GM18858 (cell line): Measurements from ENCODE around the gene BHLHE41.

ENCODE experiments used
- ATAC-seq: cut with Tn5 transposase; IDR thresholded peaks from one replicate; pipeline ENCODE4 v1.9.1; 2021; ENCODE audit not compliant: unreplicated experiment

The BHLHE41 gene

DNA sequence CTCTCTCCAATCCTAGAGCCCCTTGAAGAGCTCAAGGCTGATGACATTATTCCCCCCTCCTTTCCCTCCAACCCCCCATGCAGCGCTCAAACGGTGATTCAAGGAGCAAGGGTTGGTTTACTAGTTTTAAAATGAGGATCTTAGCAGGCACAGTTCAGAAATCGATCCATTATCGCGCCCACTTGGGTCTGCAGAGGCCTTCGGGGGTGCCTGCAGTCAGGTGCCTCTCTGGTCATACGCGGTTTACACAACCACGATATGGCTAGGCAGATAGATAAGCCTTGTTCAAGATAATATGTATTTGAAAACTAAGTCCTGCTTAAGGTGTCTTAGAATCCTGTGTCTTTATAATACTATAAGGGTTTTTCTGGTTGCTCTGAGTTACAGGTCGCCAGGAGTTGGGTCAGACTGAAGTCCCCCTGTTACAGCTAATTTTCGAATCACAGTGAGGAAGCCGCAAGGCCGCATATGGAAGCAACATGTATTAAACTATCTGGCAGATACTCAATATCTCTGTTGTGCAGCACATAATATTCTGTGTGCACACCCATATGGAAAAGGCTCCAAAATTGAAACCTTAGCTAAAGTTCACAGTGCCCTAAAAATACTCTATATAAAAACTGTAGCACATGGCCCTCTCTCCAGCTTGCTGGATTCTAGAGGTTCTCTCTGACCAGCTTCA is 10.0 kb downstream of the BHLHE41 start:
- ATAC-seq: no peak

DNA sequence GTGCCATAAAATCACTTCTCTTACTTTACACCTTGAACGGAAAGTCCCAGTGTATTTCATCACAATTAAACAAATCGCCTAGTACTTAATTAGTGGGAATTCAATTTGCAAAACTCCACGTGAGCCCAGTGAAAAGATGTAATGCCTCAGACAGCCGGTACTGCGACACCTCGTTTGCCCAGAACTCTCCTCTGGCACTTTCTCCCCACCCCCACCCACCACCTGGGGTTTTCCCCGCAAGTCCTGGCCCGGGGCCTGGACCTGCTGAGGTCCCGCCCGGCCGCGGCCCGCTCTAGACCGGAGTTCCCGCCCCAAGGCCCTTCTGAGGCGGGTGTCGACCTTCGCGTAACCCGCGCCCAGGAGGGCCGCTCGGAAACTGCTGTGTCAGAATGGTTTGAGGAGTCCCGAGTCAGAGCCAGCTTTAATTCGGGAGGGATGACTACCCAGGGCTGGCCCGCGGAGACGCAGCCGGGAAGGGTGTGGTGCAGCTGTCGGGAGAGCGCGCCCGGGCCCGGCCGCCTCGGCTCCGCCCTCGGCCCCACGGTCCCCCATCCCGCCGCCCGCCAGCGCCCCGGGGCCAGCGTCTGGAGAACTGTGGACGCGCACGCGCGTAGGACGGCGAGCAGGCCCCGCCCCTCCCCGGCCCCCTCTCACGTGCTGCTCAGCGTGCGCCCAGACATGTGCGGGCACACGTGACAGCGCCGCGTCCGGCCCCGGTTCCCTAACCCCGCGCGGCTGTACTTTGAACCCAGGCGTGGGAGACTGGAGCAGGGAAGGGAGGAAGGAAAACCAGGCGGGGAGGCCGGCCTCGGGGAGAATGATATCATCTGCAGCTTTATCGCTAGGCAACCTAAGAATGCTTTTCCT is 10.8 kb downstream of the BHLHE41 start:
- ATAC-seq: peak; percentile 37

DNA sequence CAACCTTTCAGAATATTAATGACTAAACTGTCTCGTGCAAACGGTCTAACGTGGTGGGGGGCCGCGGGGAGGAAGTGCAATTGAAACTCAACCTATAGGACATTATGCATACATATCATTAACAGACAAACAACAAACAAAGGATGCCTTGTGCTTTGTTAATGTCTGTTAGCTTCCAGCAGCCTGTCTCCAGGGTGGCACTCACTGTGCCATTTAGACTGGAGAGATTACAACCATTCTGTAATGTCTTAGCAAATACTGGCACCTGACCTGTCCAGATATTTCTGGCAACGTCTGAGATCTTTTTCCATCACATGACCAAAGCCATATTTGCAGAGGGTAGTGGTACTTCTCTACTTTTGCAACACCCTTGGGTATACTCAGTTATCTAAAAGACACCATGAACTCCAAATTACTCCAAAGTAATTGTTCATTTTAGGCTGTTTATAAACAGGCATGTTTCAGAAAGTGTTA is 11.6 kb downstream of the BHLHE41 start:
- no peak for ATAC-seq

DNA sequence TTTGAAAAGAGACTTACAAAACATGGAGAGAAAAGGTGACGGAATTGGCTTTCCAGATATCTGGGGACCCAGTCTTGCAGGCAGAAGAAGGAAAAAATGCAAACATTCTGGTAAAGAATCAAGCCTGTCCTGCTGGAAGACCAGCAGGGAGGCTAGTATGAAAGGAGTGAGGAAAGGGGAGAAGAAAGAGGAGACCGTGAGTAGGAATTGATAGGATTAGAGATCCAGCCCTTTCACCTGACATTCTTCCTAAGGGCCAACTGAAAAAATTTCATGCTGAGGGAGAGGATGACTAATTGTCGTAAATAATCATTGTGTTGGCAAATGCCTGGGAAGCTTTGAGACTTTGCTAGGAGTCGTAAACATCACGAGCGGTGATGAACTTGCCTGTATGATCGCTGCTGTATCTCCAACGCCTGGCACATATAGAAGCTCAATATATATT is 12.1 kb downstream of the BHLHE41 start:
- ATAC-seq: no peak

- ATAC-seq: no peak
These were observed 12.6 kb downstream of the BHLHE41 start for GRCh38 chr12:26112232-26112631.

GRCh38 chr12:26109343-26109881 is 15.4 kb downstream of the BHLHE41 start:
- ATAC-seq: no peak

DNA sequence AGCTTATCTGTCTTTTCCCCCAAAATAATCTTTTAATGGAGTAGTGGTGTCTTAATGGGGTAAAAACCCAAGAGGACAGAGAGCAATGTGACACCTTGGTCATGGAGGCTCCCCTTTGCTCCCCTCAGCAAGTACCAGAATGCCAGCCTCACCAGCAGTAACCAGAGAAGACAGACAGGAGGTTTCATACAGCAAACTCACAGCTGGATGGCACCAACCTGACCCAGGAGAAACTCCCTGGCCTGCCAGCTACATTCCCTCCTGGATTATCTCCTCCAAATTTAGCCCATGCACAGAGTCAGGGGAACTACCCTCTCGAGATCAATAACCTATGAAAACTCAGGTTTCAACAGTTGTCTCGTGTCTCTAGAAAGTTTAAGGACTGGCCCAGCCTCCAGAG is 15.9 kb downstream of the BHLHE41 start:
- no peak for ATAC-seq

GRCh38 chr12:26106347-26106746 is 18.5 kb downstream of the BHLHE41 start:
- no peak for ATAC-seq

GRCh38 chr12:26102953-26103352 is 21.9 kb downstream of the BHLHE41 start:
- ATAC-seq: no peak

DNA sequence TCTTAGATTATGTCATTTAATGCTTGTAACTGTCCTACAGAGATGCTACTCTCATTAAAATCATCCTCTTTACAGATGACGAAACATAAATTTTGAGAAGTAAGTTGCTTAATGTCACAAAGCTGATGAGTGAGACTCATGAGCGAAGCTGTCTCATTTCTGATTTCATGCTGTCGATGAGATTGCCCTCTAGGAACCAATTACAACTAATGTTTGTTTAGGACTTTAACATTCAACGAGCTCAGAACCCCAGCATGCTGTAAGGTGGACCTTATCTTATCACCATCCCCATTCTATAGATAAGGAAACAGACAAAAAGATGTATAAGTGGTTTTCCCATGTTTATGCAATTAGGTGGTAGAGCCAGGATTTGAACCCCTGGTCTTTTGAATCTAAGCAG is 23.1 kb downstream of the BHLHE41 start:
- no peak for ATAC-seq

GRCh38 chr12:26101350-26101734 is 23.5 kb downstream of the BHLHE41 start:
- no peak for ATAC-seq

- ATAC-seq: no peak
These were observed 24.0 kb downstream of the BHLHE41 start for GRCh38 chr12:26100666-26101349.

DNA sequence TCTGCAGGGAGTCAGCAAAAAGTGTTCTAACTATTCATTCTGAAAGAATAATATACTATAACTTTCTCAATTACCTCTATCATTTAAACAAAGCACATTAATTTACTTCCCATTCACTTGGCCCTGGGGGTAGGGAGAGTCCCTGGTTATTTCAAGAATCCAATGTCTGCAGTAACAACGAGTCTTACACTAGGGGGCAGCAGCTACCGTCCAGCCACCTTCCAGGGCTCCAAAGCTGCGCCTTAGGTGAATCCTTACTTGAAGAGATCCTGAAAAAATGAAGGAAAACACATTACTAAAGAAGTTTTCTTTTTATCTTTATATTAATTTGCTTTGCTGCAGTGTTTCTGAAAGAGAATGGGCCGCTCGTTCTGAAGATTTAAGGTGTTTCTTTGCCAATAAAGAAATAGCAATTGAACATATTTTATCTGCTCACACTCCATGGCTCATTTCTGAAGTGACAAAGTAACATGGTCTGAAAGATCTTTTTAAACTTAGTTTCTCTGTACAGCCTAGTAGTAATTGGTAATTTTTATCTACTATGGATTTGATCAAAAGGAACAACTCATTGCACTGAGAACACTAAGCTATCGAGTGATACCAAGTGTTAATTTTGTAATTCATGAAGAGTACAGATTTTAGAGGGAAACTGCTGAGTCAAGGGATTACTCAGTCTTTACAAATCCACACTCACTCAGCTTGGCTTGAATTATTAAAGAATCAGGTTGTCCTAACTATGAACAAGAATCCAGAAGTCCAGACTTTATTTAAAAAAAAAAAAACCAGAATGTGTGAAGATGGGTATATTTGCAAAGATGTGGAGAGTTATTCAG is 27.6 kb downstream of the BHLHE41 start:
- ATAC-seq: peak; percentile 88

GRCh38 chr12:26096036-26096435 is 28.8 kb downstream of the BHLHE41 start:
- no peak for ATAC-seq

- no peak for ATAC-seq
These were observed 29.7 kb downstream of the BHLHE41 start for GRCh38 chr12:26095186-26095585.

DNA sequence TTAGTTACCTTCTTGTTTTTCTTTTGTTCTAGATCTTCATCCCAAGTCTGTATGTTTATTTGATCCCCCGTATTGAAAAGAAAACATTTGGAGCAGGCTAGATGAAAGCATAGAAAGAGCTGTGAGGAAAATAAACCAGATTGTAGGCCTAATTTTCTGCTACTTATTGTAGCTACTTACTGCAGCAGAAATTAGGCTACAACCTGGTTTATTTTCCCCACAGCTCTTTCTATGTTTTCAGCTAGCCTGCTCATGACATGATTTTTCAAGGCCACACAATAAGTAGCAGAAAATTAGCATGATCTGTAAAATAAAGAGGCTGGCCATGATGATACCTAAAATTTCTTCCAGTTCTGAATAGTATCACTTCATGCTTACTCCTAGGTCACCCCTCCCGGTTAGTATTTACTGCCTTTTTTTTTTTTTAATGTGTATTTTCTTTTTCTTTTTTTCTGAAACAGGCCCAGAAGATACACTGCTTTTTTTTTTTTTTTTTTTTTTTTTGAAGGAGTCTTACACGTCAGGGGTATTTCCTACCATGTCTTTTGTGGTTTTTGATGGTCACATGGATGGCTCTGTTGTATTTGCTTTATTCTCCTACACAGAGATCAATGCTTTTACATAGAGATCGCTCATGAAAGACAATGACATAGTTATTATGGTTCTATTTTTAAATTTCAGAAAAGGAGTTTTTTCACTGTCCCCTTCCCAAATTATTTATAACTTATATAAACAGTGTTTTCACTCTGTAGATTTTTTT is 32.3 kb downstream of the BHLHE41 start:
- no peak for ATAC-seq

DNA sequence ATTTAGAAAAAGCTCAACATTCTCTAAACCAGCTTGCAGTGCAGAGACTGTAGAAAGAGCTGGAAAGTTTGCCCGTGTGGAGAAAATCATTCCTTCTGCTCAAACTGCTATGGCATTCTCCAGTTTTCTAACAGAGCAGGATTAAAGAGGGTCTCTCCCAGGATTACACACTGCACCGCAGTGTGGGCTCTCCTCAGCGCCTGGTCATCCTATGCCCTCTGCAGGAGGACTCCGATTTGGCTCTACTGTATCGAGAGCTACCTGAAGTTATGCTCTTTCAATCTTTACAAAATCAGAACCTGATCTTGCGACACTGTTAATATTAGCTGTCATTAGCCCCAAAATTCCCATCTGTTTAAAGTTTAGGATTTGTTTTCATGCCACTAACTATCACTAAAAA is 33.0 kb downstream of the BHLHE41 start:
- ATAC-seq: no peak

DNA sequence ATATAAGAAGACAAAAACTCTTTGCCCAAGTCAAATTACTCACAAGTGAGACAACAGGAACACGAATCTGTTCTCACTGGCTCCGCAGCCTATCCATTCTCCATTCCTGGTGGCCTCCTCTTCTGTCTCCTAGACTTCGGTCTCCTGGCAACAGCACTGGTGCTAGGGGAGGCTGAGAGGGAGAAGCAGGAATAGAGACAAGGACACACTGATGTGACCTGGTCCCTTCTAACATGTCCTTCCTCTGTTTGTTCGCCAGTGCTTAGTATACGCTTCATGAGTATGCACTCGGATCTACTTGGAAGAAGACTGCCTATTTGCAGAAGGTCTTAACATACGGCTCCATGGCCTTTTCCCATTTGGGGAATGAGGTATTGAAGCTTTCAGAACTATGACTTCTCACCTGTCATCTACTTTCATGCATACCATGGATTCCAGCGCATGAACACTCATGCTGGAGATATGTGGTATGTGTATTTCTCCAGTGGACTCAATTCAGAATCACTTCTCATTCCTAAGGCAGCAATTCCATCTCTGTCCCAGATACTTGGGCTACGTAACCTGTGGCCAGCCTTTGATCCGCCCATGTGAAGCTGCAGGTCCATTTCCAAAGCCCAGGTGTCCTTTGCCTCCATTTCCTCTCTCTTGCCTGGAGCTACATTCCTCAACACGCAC is 33.9 kb downstream of the BHLHE41 start:
- no peak for ATAC-seq

- ATAC-seq: peak; percentile 99
These were observed 35.8 kb downstream of the BHLHE41 start for GRCh38 chr12:26088998-26089397.
